ENCODE results near the gene RTN4RL1.

DNA sequence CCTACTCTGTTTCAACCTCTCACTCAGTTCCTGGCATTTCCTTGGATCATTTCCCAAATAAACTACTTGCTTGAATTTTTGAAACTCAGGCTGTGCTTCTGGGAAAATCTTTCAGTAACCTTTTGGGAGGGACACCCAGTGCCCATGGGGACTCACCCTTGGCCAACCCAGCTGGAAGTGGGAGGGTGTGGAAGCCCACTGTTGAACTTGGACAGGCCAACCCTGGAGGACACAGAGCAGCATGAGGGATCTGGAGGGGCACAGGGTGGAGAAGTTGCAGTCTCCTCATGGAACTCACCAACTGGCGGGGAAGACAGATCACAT lies 11.2 kb downstream of the RTN4RL1 start:
- TF ChIP-seq, protein P1, sequence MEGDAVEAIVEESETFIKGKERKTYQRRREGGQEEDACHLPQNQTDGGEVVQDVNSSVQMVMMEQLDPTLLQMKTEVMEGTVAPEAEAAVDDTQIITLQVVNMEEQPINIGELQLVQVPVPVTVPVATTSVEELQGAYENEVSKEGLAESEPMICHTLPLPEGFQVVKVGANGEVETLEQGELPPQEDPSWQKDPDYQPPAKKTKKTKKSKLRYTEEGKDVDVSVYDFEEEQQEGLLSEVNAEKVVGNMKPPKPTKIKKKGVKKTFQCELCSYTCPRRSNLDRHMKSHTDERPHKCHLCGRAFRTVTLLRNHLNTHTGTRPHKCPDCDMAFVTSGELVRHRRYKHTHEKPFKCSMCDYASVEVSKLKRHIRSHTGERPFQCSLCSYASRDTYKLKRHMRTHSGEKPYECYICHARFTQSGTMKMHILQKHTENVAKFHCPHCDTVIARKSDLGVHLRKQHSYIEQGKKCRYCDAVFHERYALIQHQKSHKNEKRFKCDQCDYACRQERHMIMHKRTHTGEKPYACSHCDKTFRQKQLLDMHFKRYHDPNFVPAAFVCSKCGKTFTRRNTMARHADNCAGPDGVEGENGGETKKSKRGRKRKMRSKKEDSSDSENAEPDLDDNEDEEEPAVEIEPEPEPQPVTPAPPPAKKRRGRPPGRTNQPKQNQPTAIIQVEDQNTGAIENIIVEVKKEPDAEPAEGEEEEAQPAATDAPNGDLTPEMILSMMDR (IDR thresholded peaks at IDR 0.05) = no peak
- no peak for TF ChIP-seq POLR2A (IDR thresholded peaks at IDR 0.05)

All from right lobe of liver (tissue), 4 donors.